HepG2 (cell line): ENCODE results near the gene CABP2. TPM values are rescaled to one million over a fixed set of nuclear protein-coding genes. Genes with fewer than 3 reads are reported as not detected.
A peak's percentile ranks its signal among the peaks of the same experiment; 100 is the strongest.

ENCODE experiments used
- ARNT2 ChIP-seq: sonication (generic); formaldehyde crosslinking; IDR thresholded peaks from 2 replicates; pipeline ENCODE4 v1.8.0; 2022; ENCODE audit warnings: mild to moderate bottlenecking, low read depth, missing genetic modification reagents, moderate library complexity
- ASH2L ChIP-seq: fragments of 300-600, 200-600 bp; sonication (generic); IDR thresholded peaks from 2 replicates; pipeline ENCODE4 v1.7.0; 2017; ENCODE audit warnings: low read depth, mild to moderate bottlenecking, moderate library complexity, mixed read lengths, low read length; ENCODE audit not compliant: insufficient read length
- GLI4 ChIP-seq: sonication (generic); formaldehyde crosslinking; IDR thresholded peaks from 2 replicates; pipeline ENCODE4 v1.5.1; 2020; ENCODE audit warnings: missing genetic modification reagents, mild to moderate bottlenecking, moderate library complexity, borderline replicate concordance
- NR2F1 ChIP-seq, 2 experiments: fragments of 450-650 bp in 1 of 2; formaldehyde crosslinking in 1 of 2; IDR thresholded peaks; 2 replicates each; pipeline versions ENCODE4 v1.5.0 to v1.6.1; 2016 to 2020; ENCODE audit warnings: mild to moderate bottlenecking in 1 of 2, missing compliant biosample characterization in 1 of 2, missing genetic modification reagents in 1 of 2, moderate library complexity in 1 of 2
- REL ChIP-seq: sonication (generic); formaldehyde crosslinking; conservative IDR thresholded peaks from 2 replicates; pipeline ENCODE4 v1.8.0; 2022; ENCODE audit warnings: mild to moderate bottlenecking, missing genetic modification reagents, moderate library complexity
- TARDBP ChIP-seq: sonication (generic); formaldehyde crosslinking; IDR thresholded peaks from 2 replicates; pipeline ENCODE4 v1.8.0; 2022; ENCODE audit warnings: mild to moderate bottlenecking, missing genetic modification reagents
- TCF12 ChIP-seq, 2 experiments: fragments of 450-650 bp in 1 of 2; sonication (generic) in 1 of 2; formaldehyde crosslinking in 1 of 2; IDR thresholded peaks; 2 replicates each; pipeline versions ENCODE4 v1.6.1 to v1.8.0; 2017 to 2022; ENCODE audit warnings: antibody characterized with exemption in 1 of 2, mild to moderate bottlenecking in 1 of 2, missing genetic modification reagents in 1 of 2, moderate library complexity in 1 of 2
- TCF7L2 ChIP-seq: IDR thresholded peaks from 2 replicates; pipeline ENCODE4 v1.6.1; 2011; ENCODE audit warnings: mild to moderate bottlenecking, low read depth, low read length, moderate library complexity
- ZFP36L2 ChIP-seq: sonication (generic); formaldehyde crosslinking; IDR thresholded peaks from 2 replicates; pipeline ENCODE4 v1.4.0; 2020; ENCODE audit warnings: missing genetic modification reagents
- ZKSCAN5 ChIP-seq: sonication (generic); formaldehyde crosslinking; IDR thresholded peaks from 2 replicates; pipeline ENCODE4 v1.5.1; 2020; ENCODE audit warnings: mild to moderate bottlenecking, missing genetic modification reagents
- ZNF234 ChIP-seq: sonication (generic); formaldehyde crosslinking; conservative IDR thresholded peaks from 2 replicates; pipeline ENCODE4 v1.5.1; 2020; ENCODE audit warnings: mild to moderate bottlenecking, missing genetic modification reagents
- ZNF30 ChIP-seq: sonication (generic); formaldehyde crosslinking; IDR thresholded peaks from 2 replicates; pipeline ENCODE4 v1.5.0; 2020; ENCODE audit warnings: mild to moderate bottlenecking, missing genetic modification reagents
- ZNF790 ChIP-seq: sonication (generic); formaldehyde crosslinking; IDR thresholded peaks from 2 replicates; pipeline ENCODE4 v1.8.0; 2022; ENCODE audit warnings: missing genetic modification reagents, mild to moderate bottlenecking, borderline replicate concordance
- polyA plus RNA-seq, 8 experiments: library from polyadenylated mRNA; depleted of rRNA in 3 of 8; stranded (reverse) in 7 of 8; unstranded in 1 of 8; fragments of >200 nt; fragmentation: Illumina TruSeq in 4 of 8; extraction: Trizol in 4 of 8; gene quantifications; 2 replicates each; pipeline versions ENCODE4 v1.2.1 to v1.2.3, GENCODE V29; 2011 to 2016; ENCODE audit warnings: low read depth in 4 of 8, missing spikeins in 1 of 8, mixed read lengths in 1 of 8; ENCODE audit not compliant: insufficient read depth in 1 of 8
- total RNA-seq, 5 experiments: library from RNA; depleted of rRNA; stranded (reverse); fragments of >200 nt; fragmentation: Illumina TruSeq; extraction: Trizol; gene quantifications; 2 replicates each; pipeline ENCODE4 v1.2.3, GENCODE V29; 2016; ENCODE audit warnings: low read depth in 1 of 5
- TF ChIP-seq, protein P1 (sequence below): sonication (generic); formaldehyde crosslinking; IDR thresholded peaks from 2 replicates; pipeline ENCODE4 v1.5.0; 2020; ENCODE audit warnings: mild to moderate bottlenecking, missing genetic modification reagents
- TF ChIP-seq, protein P2 (sequence below): sonication (generic); formaldehyde crosslinking; IDR thresholded peaks from 2 replicates; pipeline ENCODE4 v1.5.0; 2020; ENCODE audit warnings: mild to moderate bottlenecking, low read depth, missing genetic modification reagents, borderline replicate concordance
- TF ChIP-seq, protein P3 (sequence below): sonication (generic); formaldehyde crosslinking; IDR thresholded peaks from 2 replicates; pipeline ENCODE4 v1.4.0; 2020; ENCODE audit warnings: mild to moderate bottlenecking, missing genetic modification reagents
- TF ChIP-seq, protein P4 (sequence below), 2 experiments: sonication (generic) in 1 of 2; formaldehyde crosslinking in 1 of 2; IDR thresholded peaks; 2 replicates each; pipeline versions ENCODE4 v1.4.0 to v1.6.1; 2016 to 2020; ENCODE audit warnings: borderline replicate concordance in 1 of 2, low read depth in 1 of 2, mild to moderate bottlenecking in 1 of 2, missing genetic modification reagents in 1 of 2

The CABP2 gene
- total and polyA plus RNA-seq, 2 of the 13 experiments (the other 11 are each of a cell fraction or from before 2014, with no cell fraction given) = not detected

DNA sequence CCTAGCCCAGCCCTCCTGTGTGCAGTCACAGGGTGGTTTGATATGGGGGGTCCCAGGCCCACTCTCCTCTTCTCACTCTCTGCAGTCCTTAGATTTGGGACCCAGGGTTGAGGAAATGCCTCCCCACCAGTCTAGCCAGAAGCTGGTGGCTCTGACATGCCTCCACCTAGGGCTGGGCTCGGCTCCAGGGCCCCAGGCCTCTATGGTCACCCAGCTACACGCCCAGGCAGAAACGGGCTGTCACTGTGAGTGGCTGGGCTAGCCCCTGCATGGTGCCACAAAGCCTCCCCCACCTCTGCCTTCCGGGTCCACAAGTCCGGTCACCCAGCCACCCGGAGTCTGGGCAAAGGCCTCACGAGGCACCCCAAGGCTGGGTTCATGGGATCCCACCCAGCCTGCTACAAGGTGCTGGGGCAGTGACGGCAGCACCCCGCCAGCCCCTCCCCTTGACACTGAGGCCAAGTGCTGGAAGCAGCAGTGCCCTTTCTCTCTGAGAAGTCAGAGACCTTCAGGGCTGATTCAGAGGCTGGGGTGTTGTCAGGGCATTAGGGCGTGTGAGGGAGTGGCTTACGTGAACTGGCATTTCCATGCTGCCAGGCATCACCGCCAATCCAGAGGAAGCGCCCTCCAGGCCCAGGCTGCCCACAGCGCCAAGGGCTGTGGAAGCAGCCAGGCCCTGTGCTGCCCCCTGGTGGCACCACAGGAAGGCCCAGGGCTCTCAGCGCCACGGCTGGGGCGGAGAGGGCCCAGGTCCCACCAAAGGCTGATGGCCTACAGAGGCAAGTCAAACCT lies 17.4 kb downstream of the CABP2 start (continued):
- TF ChIP-seq ARNT2 (CRISPR knock-in tag) (no peak), ZNF30 (CRISPR knock-in tag) (no peak), NR2F1 (CRISPR knock-in tag; IDR thresholded peaks at IDR 0.05) (no peak), TCF12 (IDR thresholded peaks at IDR 0.05) (no peak), TCF12 (CRISPR knock-in tag; IDR thresholded peaks at IDR 0.05) (no peak), ZFP36L2 (CRISPR knock-in tag) (no peak), ZKSCAN5 (CRISPR knock-in tag) (no peak), TCF7L2 (no peak), ZNF234 (CRISPR knock-in tag) (no peak), ASH2L (peak; percentile 27), TARDBP (peak; percentile 82), GLI4 (CRISPR knock-in tag) (peak; percentile 58; the same call in 1 of the 2 replicates), ZNF790 (CRISPR knock-in tag) (no peak), REL (0 out of 2 replicates have a peak, but pooled peaks have one; percentile 75)
- TF ChIP-seq, protein P1, sequence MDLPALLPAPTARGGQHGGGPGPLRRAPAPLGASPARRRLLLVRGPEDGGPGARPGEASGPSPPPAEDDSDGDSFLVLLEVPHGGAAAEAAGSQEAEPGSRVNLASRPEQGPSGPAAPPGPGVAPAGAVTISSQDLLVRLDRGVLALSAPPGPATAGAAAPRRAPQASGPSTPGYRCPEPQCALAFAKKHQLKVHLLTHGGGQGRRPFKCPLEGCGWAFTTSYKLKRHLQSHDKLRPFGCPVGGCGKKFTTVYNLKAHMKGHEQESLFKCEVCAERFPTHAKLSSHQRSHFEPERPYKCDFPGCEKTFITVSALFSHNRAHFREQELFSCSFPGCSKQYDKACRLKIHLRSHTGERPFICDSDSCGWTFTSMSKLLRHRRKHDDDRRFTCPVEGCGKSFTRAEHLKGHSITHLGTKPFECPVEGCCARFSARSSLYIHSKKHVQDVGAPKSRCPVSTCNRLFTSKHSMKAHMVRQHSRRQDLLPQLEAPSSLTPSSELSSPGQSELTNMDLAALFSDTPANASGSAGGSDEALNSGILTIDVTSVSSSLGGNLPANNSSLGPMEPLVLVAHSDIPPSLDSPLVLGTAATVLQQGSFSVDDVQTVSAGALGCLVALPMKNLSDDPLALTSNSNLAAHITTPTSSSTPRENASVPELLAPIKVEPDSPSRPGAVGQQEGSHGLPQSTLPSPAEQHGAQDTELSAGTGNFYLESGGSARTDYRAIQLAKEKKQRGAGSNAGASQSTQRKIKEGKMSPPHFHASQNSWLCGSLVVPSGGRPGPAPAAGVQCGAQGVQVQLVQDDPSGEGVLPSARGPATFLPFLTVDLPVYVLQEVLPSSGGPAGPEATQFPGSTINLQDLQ (CRISPR knock-in tag) = no peak
- TF ChIP-seq, protein P2, sequence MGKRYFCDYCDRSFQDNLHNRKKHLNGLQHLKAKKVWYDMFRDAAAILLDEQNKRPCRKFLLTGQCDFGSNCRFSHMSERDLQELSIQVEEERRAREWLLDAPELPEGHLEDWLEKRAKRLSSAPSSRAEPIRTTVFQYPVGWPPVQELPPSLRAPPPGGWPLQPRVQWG (CRISPR knock-in tag) = no peak
- TF ChIP-seq, protein P3, sequence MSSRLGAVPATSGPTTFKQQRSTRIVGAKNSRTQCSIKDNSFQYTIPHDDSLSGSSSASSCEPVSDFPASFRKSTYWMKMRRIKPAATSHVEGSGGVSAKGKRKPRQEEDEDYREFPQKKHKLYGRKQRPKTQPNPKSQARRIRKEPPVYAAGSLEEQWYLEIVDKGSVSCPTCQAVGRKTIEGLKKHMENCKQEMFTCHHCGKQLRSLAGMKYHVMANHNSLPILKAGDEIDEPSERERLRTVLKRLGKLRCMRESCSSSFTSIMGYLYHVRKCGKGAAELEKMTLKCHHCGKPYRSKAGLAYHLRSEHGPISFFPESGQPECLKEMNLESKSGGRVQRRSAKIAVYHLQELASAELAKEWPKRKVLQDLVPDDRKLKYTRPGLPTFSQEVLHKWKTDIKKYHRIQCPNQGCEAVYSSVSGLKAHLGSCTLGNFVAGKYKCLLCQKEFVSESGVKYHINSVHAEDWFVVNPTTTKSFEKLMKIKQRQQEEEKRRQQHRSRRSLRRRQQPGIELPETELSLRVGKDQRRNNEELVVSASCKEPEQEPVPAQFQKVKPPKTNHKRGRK (CRISPR knock-in tag) = peak; percentile 70; the same call in 1 of the 2 replicates
- TF ChIP-seq, protein P4, sequence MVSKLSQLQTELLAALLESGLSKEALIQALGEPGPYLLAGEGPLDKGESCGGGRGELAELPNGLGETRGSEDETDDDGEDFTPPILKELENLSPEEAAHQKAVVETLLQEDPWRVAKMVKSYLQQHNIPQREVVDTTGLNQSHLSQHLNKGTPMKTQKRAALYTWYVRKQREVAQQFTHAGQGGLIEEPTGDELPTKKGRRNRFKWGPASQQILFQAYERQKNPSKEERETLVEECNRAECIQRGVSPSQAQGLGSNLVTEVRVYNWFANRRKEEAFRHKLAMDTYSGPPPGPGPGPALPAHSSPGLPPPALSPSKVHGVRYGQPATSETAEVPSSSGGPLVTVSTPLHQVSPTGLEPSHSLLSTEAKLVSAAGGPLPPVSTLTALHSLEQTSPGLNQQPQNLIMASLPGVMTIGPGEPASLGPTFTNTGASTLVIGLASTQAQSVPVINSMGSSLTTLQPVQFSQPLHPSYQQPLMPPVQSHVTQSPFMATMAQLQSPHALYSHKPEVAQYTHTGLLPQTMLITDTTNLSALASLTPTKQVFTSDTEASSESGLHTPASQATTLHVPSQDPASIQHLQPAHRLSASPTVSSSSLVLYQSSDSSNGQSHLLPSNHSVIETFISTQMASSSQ (IDR thresholded peaks at IDR 0.05; ENCODE audit: low read depth) = no peak
- TF ChIP-seq, protein P4 (CRISPR knock-in tag; IDR thresholded peaks at IDR 0.05; ENCODE audit: borderline replicate concordance) = peak; percentile 36; the same call in 1 of the 2 replicates
